ENCODE measurements around the gene CACYBP.
"Not testable (repeated sequence)": the region's sequence is repeated elsewhere in the genome, so short reads cannot be mapped to it uniquely, and the experiment has no call there.

CACYBP gene

DNA sequence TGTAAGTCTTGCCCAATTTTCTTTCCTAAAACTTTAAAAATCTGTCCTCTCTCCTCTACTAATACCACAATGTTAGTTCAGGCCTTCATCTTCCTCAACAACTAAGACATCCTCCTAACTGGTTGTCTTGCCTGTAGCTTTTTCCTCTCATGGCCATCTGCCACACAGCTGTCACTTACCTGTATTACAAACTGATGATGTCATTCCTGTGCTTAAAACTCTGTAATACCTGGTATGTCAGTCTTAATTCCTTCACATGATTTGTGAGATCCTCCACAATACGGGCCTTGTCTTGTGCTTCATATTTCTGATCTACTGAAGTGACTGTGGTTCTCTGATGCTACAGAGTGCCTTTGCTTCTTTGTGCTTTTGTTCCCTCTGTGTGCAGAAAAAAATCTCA, 13.7 kb downstream of the CACYBP start:
- no peak for DNase-seq

GRCh38 chr1:175015243-175015642, 15.5 kb downstream of the CACYBP start:
- no peak for DNase-seq

GRCh38 chr1:175019524-175019923, 19.8 kb downstream of the CACYBP start:
- no peak for DNase-seq

- peak; percentile 97 to 99 for DNase-seq
These were observed 23.5 kb downstream of the CACYBP start, which contains the start of gene MRPS14 for GRCh38 chr1:175023043-175023921. MRPS14 (minus strand) TSS chr1:175023425; CDS start chr1:175023408, 17 bp downstream.

DNA sequence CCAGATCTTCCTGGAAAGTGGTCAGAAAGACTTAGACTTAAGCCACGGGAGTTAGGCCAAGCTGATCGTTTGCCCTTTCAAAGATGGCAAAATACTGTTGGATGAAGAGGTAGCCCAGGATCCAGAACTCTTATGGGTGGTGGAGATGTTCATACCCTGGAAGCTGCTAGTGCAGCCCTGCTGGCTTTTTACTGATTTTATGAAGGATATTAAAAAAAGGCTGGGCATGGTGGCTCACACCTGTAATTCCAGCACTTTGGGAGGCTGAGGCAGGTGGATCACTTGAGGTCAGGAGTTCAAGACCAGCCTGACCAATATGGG, 24.1 kb downstream of the CACYBP start:
- not testable (repeated sequence) for DNase-seq

DNA sequence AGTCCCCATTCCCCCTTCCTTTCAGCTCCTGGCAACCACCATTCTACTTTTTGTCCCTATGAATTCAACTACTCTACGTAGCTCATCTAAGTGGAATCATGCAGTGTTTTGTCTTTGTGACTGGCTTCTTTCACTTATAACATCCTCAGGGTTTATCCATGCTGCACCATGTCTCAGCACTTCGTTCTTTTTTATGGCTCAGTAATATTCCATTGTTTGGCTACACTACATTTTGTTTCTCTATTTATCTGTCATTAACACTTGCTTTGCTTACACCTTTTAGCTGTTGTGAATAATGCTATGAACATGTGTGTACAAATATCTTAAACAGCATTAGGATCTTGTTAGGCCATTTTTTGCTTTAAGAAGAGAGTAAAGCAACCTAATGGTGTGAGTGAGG, 25.0 kb downstream of the CACYBP start:
- DNase-seq, result no peak

GRCh38 chr1:175033953-175034352, 34.2 kb downstream of the CACYBP start:
- DNase-seq, result no peak

DNA sequence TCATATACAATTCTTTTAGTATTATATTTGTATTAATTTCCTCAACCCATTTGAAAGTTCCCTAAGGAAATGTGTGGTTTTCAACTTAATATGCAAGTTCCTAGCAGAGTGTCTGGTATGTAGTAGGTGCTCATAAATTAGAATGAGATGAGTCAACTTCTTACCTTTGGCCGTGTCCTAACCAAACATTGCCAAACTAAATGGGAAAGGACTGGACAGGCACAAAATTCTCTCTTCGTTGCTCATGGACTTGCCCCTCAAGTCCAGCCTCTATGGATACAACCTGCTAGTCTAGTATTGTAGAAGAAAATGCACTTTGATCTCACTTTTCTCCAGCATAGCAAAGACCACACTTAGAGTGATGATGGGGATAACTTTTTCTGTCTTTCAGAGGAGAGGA, 35.0 kb downstream of the CACYBP start:
- DNase-seq, result no peak

DNA sequence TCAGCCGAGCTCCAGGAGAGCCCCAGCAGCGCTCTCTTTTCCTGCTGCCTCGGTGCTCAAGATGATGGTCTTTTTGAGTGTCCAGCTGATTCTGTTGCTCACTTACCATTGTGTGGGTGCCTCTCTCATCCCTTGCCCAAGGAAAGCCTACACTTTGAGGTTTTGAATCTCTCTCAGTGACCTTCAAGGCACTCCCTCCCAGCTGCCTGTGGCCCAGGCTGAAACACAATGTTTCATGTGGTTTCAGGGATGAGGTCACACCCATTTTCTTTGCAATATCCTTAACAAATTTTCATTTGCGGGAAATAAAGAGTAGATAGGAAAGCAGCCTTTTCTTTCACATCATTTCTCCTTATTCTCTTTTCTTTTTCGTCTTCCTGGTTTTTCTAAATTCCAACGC, 36.1 kb downstream of the CACYBP start:
- DNase-seq, result no peak

DNA sequence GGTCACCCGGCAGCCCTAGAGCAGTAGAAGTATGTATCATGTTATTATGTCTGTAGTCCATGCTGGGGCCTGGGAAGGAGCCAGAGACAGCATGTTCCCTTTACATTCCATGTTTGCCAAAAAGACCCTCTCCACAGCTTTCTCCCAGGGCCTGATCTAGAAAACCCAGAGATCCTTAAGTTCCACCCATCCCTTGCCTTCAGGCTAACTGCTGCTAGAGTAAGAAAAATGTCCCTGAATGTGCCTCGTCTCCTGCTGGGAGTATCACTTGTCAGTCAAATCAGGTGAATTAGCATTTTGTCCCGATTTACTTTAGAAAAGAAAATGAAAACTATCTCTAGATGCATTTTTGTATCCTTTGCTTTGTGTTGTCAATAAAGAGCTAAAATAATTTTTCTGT, 36.7 kb downstream of the CACYBP start:
- DNase-seq, result no peak

DNA sequence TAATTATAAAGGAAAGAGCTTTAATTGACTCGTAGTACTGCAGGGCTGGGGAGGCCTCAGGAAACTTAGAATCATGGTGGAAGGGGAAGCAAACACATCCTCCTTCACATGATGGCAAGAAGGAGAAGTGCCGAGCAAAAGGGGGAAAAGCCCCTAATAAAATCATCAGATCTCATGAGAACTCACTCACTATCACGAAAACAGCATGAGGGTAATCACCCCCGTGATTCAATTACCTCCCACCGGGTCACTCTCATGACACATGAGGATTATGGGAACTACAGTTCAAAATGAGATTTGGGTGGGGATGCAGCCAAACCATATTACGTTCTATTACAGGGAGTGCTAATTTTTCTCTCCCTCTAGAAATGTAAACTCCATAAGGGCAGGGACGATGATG, 37.7 kb downstream of the CACYBP start:
- peak in 1 of 2 donors; percentile 46 for DNase-seq

DNA sequence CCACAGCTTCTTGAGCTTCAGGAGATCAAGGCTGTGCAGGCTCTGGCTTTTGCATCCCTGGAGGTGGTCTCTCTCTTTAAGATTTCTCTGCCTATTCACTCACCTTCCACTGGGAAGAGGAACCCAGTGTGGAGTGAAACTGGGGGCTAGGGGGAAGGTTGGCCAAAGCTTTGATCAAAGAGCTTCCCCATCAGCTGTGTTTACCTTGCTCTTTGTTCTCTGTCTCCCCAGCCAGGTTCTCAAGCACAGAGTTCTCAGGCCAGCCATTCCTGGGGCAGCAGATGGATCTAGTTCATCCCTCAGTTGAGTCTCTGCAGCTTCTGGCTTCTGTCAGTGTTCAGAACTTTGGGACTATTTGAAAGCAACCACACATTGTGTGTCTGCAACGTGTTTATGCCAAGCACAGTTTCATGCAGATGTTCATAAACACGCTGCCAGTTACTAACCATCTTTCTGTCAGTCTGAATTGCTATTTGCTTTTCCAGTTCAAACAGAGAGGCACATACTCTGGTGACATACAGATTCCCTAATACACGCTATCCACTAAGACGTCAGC, 40.7 kb downstream of the CACYBP start:
- no peak for DNase-seq

- no peak for DNase-seq
These were observed 42.9 kb downstream of the CACYBP start for GRCh38 chr1:175042650-175043049.

DNA sequence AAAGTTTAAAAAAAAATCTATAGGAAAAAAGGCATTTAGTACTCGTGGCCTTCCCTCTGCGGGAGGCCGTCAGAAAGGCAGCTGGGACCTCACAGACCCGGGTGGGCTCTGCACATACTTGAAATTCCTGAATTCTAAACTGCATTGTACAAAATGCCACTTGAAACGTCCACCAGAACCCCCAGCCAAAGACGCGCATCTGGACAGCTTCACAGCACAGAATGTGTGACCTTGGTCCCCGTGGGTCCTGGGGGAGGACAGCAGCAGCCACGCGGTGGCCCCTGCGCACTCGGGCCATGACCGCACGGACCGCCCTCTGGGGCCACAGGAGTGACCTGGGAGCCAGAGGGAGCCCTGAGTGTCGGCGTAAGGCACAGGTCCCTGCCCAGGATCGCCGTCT, 44.1 kb downstream of the CACYBP start:
- DNase-seq, result no peak

DNA sequence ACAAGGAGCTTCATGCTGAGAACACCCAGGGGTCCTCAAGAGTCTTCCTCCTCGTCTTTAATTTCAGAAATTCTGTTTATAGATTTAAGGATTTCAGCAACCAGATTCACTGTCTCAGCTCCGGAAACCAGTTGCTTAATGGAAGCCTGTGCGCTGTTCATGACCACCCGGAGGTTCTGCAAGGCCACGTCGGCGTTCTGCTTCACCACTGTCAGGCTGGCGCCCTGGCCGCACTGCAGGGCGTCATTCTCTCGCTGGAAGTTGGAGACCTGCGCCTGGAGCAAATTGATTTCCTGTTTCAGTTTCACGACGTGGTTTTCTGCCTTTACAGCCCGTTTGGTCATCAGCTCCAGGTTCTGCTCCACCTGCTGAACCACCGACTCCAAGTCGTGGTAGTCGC, 44.8 kb downstream of the CACYBP start:
- not testable (repeated sequence) for DNase-seq

DNA sequence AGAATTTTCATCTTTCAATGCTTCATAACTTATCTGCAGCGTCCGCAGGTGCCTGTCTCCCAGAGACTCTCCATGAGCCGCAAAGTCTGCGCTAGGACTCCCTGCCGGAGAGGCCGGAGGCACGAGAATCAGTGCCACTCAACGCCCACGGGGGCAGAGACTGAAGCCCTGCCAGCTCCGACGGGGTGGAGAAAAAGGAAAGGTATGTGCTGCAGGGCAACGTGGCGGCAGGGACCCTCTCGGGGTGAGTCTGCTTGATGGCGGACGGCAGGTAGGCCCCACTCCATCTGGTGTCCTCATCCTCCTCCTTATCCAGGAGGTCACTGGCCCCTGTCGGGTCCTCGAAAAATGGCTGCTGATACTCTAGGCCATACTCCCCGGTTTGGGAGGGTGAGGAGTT, 45.4 kb downstream of the CACYBP start:
- no peak for DNase-seq

- no peak for DNase-seq
These were observed 45.8 kb downstream of the CACYBP start for GRCh38 chr1:175045519-175045918.

DNA sequence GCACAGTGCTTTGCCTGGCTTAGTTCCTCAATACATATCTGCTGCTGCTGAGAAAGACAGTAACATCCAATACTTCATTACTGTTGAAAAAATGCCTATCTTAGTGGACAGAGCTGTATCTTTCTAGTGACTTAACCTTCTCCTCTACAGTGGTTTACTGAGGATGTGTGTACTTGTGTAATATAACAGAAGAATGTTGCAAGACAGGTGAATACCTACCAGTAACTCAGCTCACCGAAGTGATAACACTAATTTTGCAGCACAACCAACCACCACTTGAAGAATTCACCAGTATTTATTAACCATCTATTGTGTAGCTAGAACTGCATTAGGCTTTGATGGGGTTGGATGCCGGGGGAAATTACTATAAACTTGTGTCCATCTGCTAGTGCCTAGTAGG, 51.2 kb downstream of the CACYBP start:
- no peak for DNase-seq

- DNase-seq, result peak in 1 of 2 donors; percentile 46
These were observed 55.0 kb downstream of the CACYBP start for GRCh38 chr1:175054736-175055135.

Data from inflammatory macrophage treated with lipopolysaccharide for 1 hour (primary cell).